ENCODE measurements around the gene TRAF6. TPM values are rescaled to one million over a fixed set of nuclear protein-coding genes. Genes with fewer than 3 reads are reported as not detected.
A peak's percentile ranks its signal among the peaks of the same experiment; 100 is the strongest.
"Not testable (repeated sequence)": the region's sequence is repeated elsewhere in the genome, so short reads cannot be mapped to it uniquely, and the experiment has no call there.

TRAF6 gene
- total RNA-seq = 13.0 TPM

GRCh38 chr11:36509694-36510593 is at the start of gene TRAF6:
TRAF6 (minus strand) TSS chr11:36510272; CDS start chr11:36501515, 8,757 bp downstream.
- no peak for FAIRE-seq
- peak; percentile 75 to 82 for DNase-seq (ENCODE audit: low spot score in 2 of 2)

- FAIRE-seq (no peak), DNase-seq (ENCODE audit: low spot score in 2 of 2) (no peak)
Measured at GRCh38 chr11:36558571-36559413, 48.7 kb upstream of the TRAF6 start.

- DNase-seq (ENCODE audit: low spot score in 2 of 2) (no peak), FAIRE-seq (no peak)
Measured at GRCh38 chr11:36557991-36558390, 47.9 kb upstream of the TRAF6 start.

GRCh38 chr11:36557390-36557789 is 47.3 kb upstream of the TRAF6 start:
- DNase-seq (ENCODE audit: low spot score in 2 of 2); FAIRE-seq: not testable (repeated sequence)

GRCh38 chr11:36550385-36551115 is 40.5 kb upstream of the TRAF6 start:
- no peak for DNase-seq (ENCODE audit: low spot score in 2 of 2)
- no peak for FAIRE-seq

GRCh38 chr11:36540998-36541397 is 30.9 kb upstream of the TRAF6 start:
- DNase-seq (ENCODE audit: low spot score in 2 of 2) (no peak), FAIRE-seq (no peak)

- no peak for FAIRE-seq
- no peak for DNase-seq (ENCODE audit: low spot score in 2 of 2)
Measured at GRCh38 chr11:36534276-36534840, 24.3 kb upstream of the TRAF6 start.

- no peak for FAIRE-seq
Measured at GRCh38 chr11:36532941-36533601, 23.0 kb upstream of the TRAF6 start.

GRCh38 chr11:36530840-36531239 is 20.8 kb upstream of the TRAF6 start:
- DNase-seq (ENCODE audit: low spot score in 2 of 2) = no peak
- FAIRE-seq = no peak

More at GRCh38 chr11:36532941-36533601, 23.0 kb upstream of the TRAF6 start:
- DNase-seq (ENCODE audit: low spot score in 2 of 2) = no peak

- FAIRE-seq (no peak), DNase-seq (ENCODE audit: low spot score in 2 of 2) (no peak)
Measured at GRCh38 chr11:36513965-36514364, 3.9 kb upstream of the TRAF6 start.

- FAIRE-seq = no peak
- DNase-seq (ENCODE audit: low spot score in 2 of 2) = no peak
Measured at GRCh38 chr11:36512016-36512415, 1.9 kb upstream of the TRAF6 start.

- FAIRE-seq; DNase-seq (ENCODE audit: low spot score in 2 of 2): not testable (repeated sequence)
Measured at GRCh38 chr11:36511062-36511461, 990 bp upstream of the TRAF6 start.

GRCh38 chr11:36510594-36510942 is 496 bp upstream of the TRAF6 start:
- peak in 1 of 2 donors; percentile 20 for DNase-seq (ENCODE audit: low spot score in 2 of 2)
- no peak for FAIRE-seq

- DNase-seq (ENCODE audit: low spot score in 2 of 2) (peak; percentile 29 to 31), FAIRE-seq (no peak)
Measured at GRCh38 chr11:36509201-36509639, 852 bp downstream of the TRAF6 start.

GRCh38 chr11:36508743-36509142 is 1.3 kb downstream of the TRAF6 start:
- DNase-seq (ENCODE audit: low spot score in 2 of 2) (no peak), FAIRE-seq (no peak)

GRCh38 chr11:36507824-36508489 is 2.1 kb downstream of the TRAF6 start:
- no peak for DNase-seq (ENCODE audit: low spot score in 2 of 2)
- FAIRE-seq = no peak

- DNase-seq (ENCODE audit: low spot score in 2 of 2) = no peak
- no peak for FAIRE-seq
Measured at GRCh38 chr11:36501236-36501635, 8.8 kb downstream of the TRAF6 start.

GRCh38 chr11:36500315-36500721 is 9.8 kb downstream of the TRAF6 start:
- FAIRE-seq (no peak), DNase-seq (ENCODE audit: low spot score in 2 of 2) (peak in 1 of 2 donors; percentile 26)

- FAIRE-seq (no peak), DNase-seq (ENCODE audit: low spot score in 2 of 2) (no peak)
Measured at GRCh38 chr11:36499315-36499714, 10.8 kb downstream of the TRAF6 start.

Data from frontal cortex (tissue), 4 donors.